Renal cortex interstitium (tissue), 15 donors: ENCODE measurements around the gene PDE10A. TPM values are rescaled to one million over a fixed set of nuclear protein-coding genes. Genes with fewer than 3 reads are reported as not detected.

ENCODE experiments used
- DNase-seq, 11 donors: peaks; one replicate each; pipeline ENCODE4 v3.0.0-alpha.2; 2013; ENCODE audit warnings: low read depth in 9 of 11, low spot score in 4 of 11; ENCODE audit errors: extremely low read depth in 1 of 11
- long read RNA-seq, 16 experiments: transcript quantifications; one replicate each; lab custom pipeline, GENCODE V29; 2026
- polyA plus RNA-seq, 3 donors: library from polyadenylated mRNA; unstranded; fragments of 120-200 nt; gene quantifications; one replicate each; pipeline ENCODE4 v1.2.1, GENCODE V29; 2013; ENCODE audit not compliant: insufficient read length in 3 of 3

Gene PDE10A
- 10 to 100 TPM; 20.3 to 46.6 (median 27.7) TPM for polyA plus RNA-seq
- long read RNA-seq, donor 1, partial matches to known transcripts, result 0 of 1 reads
- long read RNA-seq, donor 1, other reads (novel, unspliced or antisense), result 0 of 1 reads
- long read RNA-seq, donor 2, result 0 reads
- long read RNA-seq, donor 3, result 0 reads
- long read RNA-seq, donor 4, full-length matches to known transcripts, result 1 of 1 reads
- long read RNA-seq, donor 4, partial matches to known transcripts, result 0 of 1 reads
- long read RNA-seq, donor 4, other reads (novel, unspliced or antisense), result 0 of 1 reads
- long read RNA-seq, donor 5, result 0 reads
- long read RNA-seq, donor 6, partial matches to known transcripts, result 0 of 5 reads
- long read RNA-seq, donor 6, other reads (novel, unspliced or antisense), result 0 of 5 reads
- long read RNA-seq, donor 7, full-length matches to known transcripts, result 2 of 2 reads
- long read RNA-seq, donor 7, partial matches to known transcripts, result 0 of 2 reads
- long read RNA-seq, donor 7, other reads (novel, unspliced or antisense), result 0 of 2 reads
- long read RNA-seq, donor 8, result 0 reads
- long read RNA-seq, donor 9, result 0 reads
- long read RNA-seq, donor 10, partial matches to known transcripts, result 0 of 1 reads
- long read RNA-seq, donor 10, other reads (novel, unspliced or antisense), result 0 of 1 reads
- long read RNA-seq, donor 11, result 0 reads
- long read RNA-seq, donor 12, result 0 reads
- long read RNA-seq, donor 13, result 0 reads
- long read RNA-seq, donor 14, full-length matches to known transcripts, result 2 of 2 reads
- long read RNA-seq, donor 14, partial matches to known transcripts, result 0 of 2 reads
- long read RNA-seq, donor 14, other reads (novel, unspliced or antisense), result 0 of 2 reads
- long read RNA-seq, donor 15, partial matches to known transcripts, result 0 of 1 reads
- long read RNA-seq, donor 15, other reads (novel, unspliced or antisense), result 0 of 1 reads
- long read RNA-seq, donor 16, full-length matches to known transcripts, result 5 of 5 reads
- long read RNA-seq, donor 16, partial matches to known transcripts, result 0 of 5 reads
- long read RNA-seq, donor 16, other reads (novel, unspliced or antisense), result 0 of 5 reads

GRCh38 chr6:165662749-165663376, at the start of gene PDE10A:
Gene PDE10A (minus strand): TSS chr6:165663241. CDS start chr6:165662811, 430 bp downstream.
- DNase-seq, result peak in 5 of 11 donors; percentile 53 to 64 (median 61)

GRCh38 chr6:165708985-165709576, 46.0 kb upstream of the PDE10A start:
- no peak for DNase-seq

- no peak for DNase-seq
Measured at GRCh38 chr6:165707067-165707853, 44.2 kb upstream of the PDE10A start.

- no peak for DNase-seq
Measured at GRCh38 chr6:165705941-165706340, 42.9 kb upstream of the PDE10A start.

- DNase-seq, result no peak
Measured at GRCh38 chr6:165704045-165704748, 41.2 kb upstream of the PDE10A start.

GRCh38 chr6:165702669-165703068, 39.6 kb upstream of the PDE10A start:
- no peak for DNase-seq

GRCh38 chr6:165701564-165702354, 38.7 kb upstream of the PDE10A start:
- DNase-seq, result no peak

GRCh38 chr6:165701005-165701404, 38.0 kb upstream of the PDE10A start:
- no peak for DNase-seq

- no peak for DNase-seq
Measured at GRCh38 chr6:165698868-165699267, 35.8 kb upstream of the PDE10A start.

- DNase-seq, result no peak
Measured at GRCh38 chr6:165697171-165697570, 34.1 kb upstream of the PDE10A start.

- no peak for DNase-seq
Measured at GRCh38 chr6:165695722-165696515, 32.9 kb upstream of the PDE10A start.

GRCh38 chr6:165694296-165694695, 31.3 kb upstream of the PDE10A start:
- DNase-seq, result no peak

- no peak for DNase-seq
Measured at GRCh38 chr6:165692106-165692653, 29.1 kb upstream of the PDE10A start.

GRCh38 chr6:165689699-165690098, 26.7 kb upstream of the PDE10A start:
- no peak for DNase-seq

- no peak for DNase-seq
Measured at GRCh38 chr6:165686596-165687365, 23.7 kb upstream of the PDE10A start.
